GM18868 (cell line): Measurements from ENCODE around the gene PCDH9.

ENCODE experiments used
- ATAC-seq: cut with Tn5 transposase; IDR thresholded peaks from one replicate; pipeline ENCODE4 v1.9.1; 2021; ENCODE audit warnings: mild to moderate bottlenecking, moderate library complexity; ENCODE audit not compliant: unreplicated experiment

The PCDH9 gene

GRCh38 chr13:67048084-67048820, 181.9 kb downstream of the PCDH9 start:
- peak; percentile 87 for ATAC-seq

- ATAC-seq, result no peak
Measured at GRCh38 chr13:67045357-67045756, 184.8 kb downstream of the PCDH9 start.

DNA sequence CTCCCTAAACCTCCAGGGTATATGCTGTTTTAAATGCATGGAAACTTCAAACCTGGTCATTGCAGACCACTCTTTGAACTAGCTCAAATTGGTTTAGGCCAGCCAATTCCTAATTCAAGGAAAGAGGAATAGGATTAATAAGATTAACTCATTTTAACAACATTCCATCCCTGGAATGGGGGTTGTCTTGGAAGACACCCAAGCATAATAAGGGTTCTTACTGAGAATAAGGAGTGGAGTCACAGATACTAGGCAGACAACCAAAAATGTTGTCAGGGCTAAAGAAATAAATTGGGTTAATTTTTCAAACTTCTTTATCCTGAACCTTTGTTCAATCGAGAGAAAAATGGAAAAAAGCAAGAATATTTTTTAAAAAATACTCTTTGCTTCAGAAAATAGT, 186.2 kb downstream of the PCDH9 start:
- ATAC-seq, result no peak

DNA sequence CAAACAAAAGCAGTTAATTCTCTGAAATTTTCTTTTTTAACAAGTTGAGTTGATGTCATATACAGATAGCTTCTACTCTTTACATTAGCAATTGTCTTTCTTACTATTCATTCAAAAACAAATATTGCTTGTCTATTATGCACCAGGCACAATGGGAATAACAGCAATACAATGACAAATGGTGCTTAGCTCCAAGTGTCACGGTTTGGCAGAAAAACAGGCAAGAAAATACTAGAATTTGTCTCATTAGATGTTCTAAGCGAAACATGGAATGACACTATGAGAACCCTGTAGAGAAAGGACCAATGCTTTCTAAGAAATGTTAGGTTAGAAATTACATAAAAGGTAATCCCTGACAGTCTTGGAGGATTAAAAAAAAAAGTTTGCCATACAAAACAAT, 187.6 kb downstream of the PCDH9 start:
- no peak for ATAC-seq

- ATAC-seq, result no peak
Measured at GRCh38 chr13:67036699-67037457, 193.3 kb downstream of the PCDH9 start.

- ATAC-seq, result no peak
Measured at GRCh38 chr13:67033170-67033569, 197.0 kb downstream of the PCDH9 start.

GRCh38 chr13:67023130-67023876, 206.8 kb downstream of the PCDH9 start:
- no peak for ATAC-seq

DNA sequence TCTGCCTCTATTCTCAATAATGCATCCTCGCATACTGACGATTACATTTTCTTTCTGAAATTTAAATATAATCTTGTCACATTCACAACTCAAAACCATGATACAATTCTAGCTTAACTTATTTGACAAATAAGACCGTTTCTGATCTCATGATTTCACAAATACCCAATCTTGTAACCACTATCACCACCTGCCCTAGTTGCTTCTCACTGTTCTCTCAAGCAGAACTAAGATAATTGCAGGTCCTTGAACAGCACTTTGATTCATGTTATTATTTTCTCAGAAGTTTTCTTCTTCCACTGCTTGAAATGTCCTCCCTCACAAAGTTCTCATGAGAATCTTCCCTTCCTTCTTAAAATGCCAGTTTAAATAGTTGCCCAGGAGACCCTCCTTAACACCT, 211.4 kb downstream of the PCDH9 start:
- no peak for ATAC-seq

- no peak for ATAC-seq
Measured at GRCh38 chr13:67017276-67017675, 212.9 kb downstream of the PCDH9 start.

GRCh38 chr13:67015976-67016600, 214.0 kb downstream of the PCDH9 start:
- no peak for ATAC-seq

DNA sequence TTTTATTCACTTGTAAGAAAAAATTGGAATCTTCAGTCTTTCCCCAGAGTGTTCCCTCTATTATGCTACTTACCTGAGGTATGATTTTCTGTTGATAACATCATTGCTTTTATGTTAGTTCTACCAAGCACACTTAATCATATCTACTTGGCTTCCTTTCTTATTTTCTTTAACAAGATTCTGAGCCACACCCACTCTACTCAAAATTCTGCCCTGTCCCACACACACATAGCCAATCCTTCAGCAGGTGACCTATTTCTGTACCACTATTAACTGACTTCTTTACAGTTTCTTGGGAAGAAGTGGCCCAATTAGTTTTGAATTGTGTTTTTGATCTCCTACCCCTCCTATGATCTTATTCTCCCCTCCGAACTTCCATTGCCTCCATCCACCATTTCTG, 215.7 kb downstream of the PCDH9 start:
- no peak for ATAC-seq

GRCh38 chr13:67013709-67014108, 216.4 kb downstream of the PCDH9 start:
- ATAC-seq, result no peak

GRCh38 chr13:67008075-67008668, 222.0 kb downstream of the PCDH9 start:
- no peak for ATAC-seq

GRCh38 chr13:67004511-67004910, 225.6 kb downstream of the PCDH9 start:
- no peak for ATAC-seq

- no peak for ATAC-seq
Measured at GRCh38 chr13:67003743-67004142, 226.4 kb downstream of the PCDH9 start.

GRCh38 chr13:67001363-67001762, 228.8 kb downstream of the PCDH9 start:
- ATAC-seq, result no peak

GRCh38 chr13:66996503-66996902, 233.6 kb downstream of the PCDH9 start:
- ATAC-seq, result no peak

- no peak for ATAC-seq
Measured at GRCh38 chr13:66995203-66995611, 234.9 kb downstream of the PCDH9 start.

- peak; percentile 21 for ATAC-seq
Measured at GRCh38 chr13:66994517-66995202, 235.5 kb downstream of the PCDH9 start.

GRCh38 chr13:66994097-66994496, 236.0 kb downstream of the PCDH9 start:
- peak; percentile 55 for ATAC-seq
